Measurements from ENCODE around the gene INSYN2A.

The INSYN2A gene

GRCh38 chr10:127151541-127151940 lies 44.9 kb downstream of the INSYN2A start:
- Histone ChIP-seq H3K9ac (ENCODE audit: low read depth, low read length) (peak overlapping the region; percentile 16), H3K36me3 (ENCODE audit: insufficient read depth, low read length) (no peaks in the 10 kb centered on the region), H3K27me3 (ENCODE audit: control insufficient read depth, insufficient read depth, low read length) (no peaks in the 10 kb centered on the region), H3K4me1 (ENCODE audit: control insufficient read depth, insufficient read depth, low read length) (peaks cover 85% of the 10 kb centered on the region), H3K4me2 (ENCODE audit: low read length) (peak overlapping the region; percentile 18), H3K4me3 (ENCODE audit: low read length) (no peak overlapping the region), H3K9me3 (replicated peaks; ENCODE audit: low read length) (no peaks in the 10 kb centered on the region)

GRCh38 chr10:127150136-127150535 lies 46.3 kb downstream of the INSYN2A start:
- Histone ChIP-seq H3K27me3 (ENCODE audit: control insufficient read depth, insufficient read depth, low read length) (no peaks in the 10 kb centered on the region), H3K9me3 (replicated peaks; ENCODE audit: low read length) (no peaks in the 10 kb centered on the region), H3K4me2 (ENCODE audit: low read length) (peak overlapping the region; percentile 74), H3K36me3 (ENCODE audit: insufficient read depth, low read length) (no peaks in the 10 kb centered on the region), H3K9ac (ENCODE audit: low read depth, low read length) (peak overlapping the region; percentile 78), H3K4me1 (ENCODE audit: control insufficient read depth, insufficient read depth, low read length) (peaks cover 87% of the 10 kb centered on the region), H3K4me3 (ENCODE audit: low read length) (peak overlapping the region; percentile 35)

GRCh38 chr10:127149501-127150081 lies 46.8 kb downstream of the INSYN2A start:
- no peaks in the 10 kb centered on the region for H3K27me3 ChIP-seq (ENCODE audit: control insufficient read depth, insufficient read depth, low read length)
- peak overlapping the region; percentile 78 for H3K9ac ChIP-seq (ENCODE audit: low read depth, low read length)
- H3K4me1 ChIP-seq (ENCODE audit: control insufficient read depth, insufficient read depth, low read length), result peaks cover 86% of the 10 kb centered on the region

GRCh38 chr10:127148933-127149220 lies 47.5 kb downstream of the INSYN2A start:
- H3K27me3 ChIP-seq (ENCODE audit: control insufficient read depth, insufficient read depth, low read length), result no peaks in the 10 kb centered on the region
- H3K9ac ChIP-seq (ENCODE audit: low read depth, low read length), result peak overlapping the region; percentile 78
- peaks cover 83% of the 10 kb centered on the region for H3K4me1 ChIP-seq (ENCODE audit: control insufficient read depth, insufficient read depth, low read length)
- H3K9me3 ChIP-seq (replicated peaks; ENCODE audit: low read length), result no peaks in the 10 kb centered on the region
- H3K4me3 ChIP-seq (ENCODE audit: low read length), result peak overlapping the region; percentile 54
- peak overlapping the region; percentile 74 for H3K4me2 ChIP-seq (ENCODE audit: low read length)
- H3K36me3 ChIP-seq (ENCODE audit: insufficient read depth, low read length), result no peaks in the 10 kb centered on the region

More at GRCh38 chr10:127149501-127150081, 46.8 kb downstream of the INSYN2A start:
- Histone ChIP-seq H3K9me3 (replicated peaks; ENCODE audit: low read length) (no peaks in the 10 kb centered on the region), H3K4me2 (ENCODE audit: low read length) (peak overlapping the region; percentile 74), H3K36me3 (ENCODE audit: insufficient read depth, low read length) (no peaks in the 10 kb centered on the region), H3K4me3 (ENCODE audit: low read length) (peak overlapping the region; percentile 35)

GRCh38 chr10:127148066-127148932 lies 48.1 kb downstream of the INSYN2A start:
- H3K27me3 ChIP-seq (ENCODE audit: control insufficient read depth, insufficient read depth, low read length), result no peaks in the 10 kb centered on the region
- H3K9me3 ChIP-seq (replicated peaks; ENCODE audit: low read length), result no peaks in the 10 kb centered on the region
- H3K4me2 ChIP-seq (ENCODE audit: low read length), result peak overlapping the region; percentile 74
- peak overlapping the region; percentile 78 for H3K9ac ChIP-seq (ENCODE audit: low read depth, low read length)
- H3K4me1 ChIP-seq (ENCODE audit: control insufficient read depth, insufficient read depth, low read length), result peaks cover 77% of the 10 kb centered on the region
- H3K4me3 ChIP-seq (ENCODE audit: low read length), result peak overlapping the region; percentile 59
- H3K36me3 ChIP-seq (ENCODE audit: insufficient read depth, low read length), result no peaks in the 10 kb centered on the region

- Histone ChIP-seq H3K36me3 (ENCODE audit: insufficient read depth, low read length) (no peaks in the 10 kb centered on the region), H3K9ac (ENCODE audit: low read depth, low read length) (no peak overlapping the region), H3K9me3 (replicated peaks; ENCODE audit: low read length) (no peaks in the 10 kb centered on the region), H3K27me3 (ENCODE audit: control insufficient read depth, insufficient read depth, low read length) (no peaks in the 10 kb centered on the region), H3K4me1 (ENCODE audit: control insufficient read depth, insufficient read depth, low read length) (peaks cover 61% of the 10 kb centered on the region), H3K4me2 (ENCODE audit: low read length) (no peak overlapping the region), H3K4me3 (ENCODE audit: low read length) (no peak overlapping the region)
Measured at GRCh38 chr10:127146661-127147060, 49.7 kb downstream of the INSYN2A start.
